ENCODE results near the gene ZBED6. TPM values are rescaled to one million over a fixed set of nuclear protein-coding genes. Genes with fewer than 3 reads are reported as not detected.

Gene ZBED6
- total RNA-seq, 2 donors from 2014 or later: 25.6 to 26.6 TPM

DNA sequence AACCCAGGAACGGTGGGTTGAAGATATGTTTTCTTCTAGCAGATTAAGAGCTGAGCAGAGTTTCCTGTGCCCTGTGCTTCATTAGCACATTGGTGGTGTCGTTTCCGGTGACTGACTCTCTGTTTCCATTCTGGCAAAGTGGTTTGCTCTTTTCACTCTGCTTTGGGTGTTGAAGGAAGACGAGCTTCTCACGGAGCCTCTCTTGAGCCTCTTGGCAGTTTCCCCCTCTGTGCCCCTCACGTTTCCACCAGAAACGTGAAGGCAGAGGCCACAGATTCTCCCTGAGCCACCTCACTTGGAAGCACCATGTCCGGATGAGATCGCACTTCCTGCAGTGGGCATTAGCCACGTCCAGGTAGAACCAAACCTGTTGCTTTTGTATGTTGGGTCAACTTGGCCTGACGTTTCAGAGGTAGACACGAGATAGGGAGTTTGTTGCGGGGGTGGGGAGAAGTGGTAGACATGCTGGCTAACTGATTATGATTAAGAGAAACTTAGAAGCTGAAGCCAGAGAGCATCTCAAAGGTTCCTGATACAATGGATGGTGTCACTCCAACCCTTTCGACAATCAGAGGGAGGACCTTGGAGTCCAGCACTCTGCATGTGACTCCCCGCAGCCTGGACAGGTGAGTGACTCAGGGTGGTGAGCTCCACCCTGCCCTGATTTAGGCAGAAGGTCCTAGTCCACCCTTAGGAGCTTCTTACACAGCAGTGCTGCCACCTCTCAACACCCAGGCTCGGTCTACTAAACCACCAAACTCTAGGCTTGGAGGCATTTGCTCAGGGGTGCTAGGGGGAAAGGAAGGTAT, 30.2 kb upstream of the ZBED6 start, which contains the start of gene LAX1:
LAX1 (plus strand) TSS at position 155 of the 809 bp plus-strand sequence; CDS start at position 538, 383 bp downstream.
- ATAC-seq (replicated peaks in 1 of 2) (peak; percentile 90 to 92), DNase-seq (peak; percentile 78 to 81)
- H3K27ac Mint-ChIP-seq: peak within 1 kb of the TSS; percentile 97
- H3K9me3 Mint-ChIP-seq: no peaks in the 10 kb centered on the region
- no peaks in the 10 kb centered on the region for H3K27me3 Mint-ChIP-seq (ENCODE audit: low read depth)
- peaks cover 7% of the 10 kb centered on the region in 2 donors for H3K36me3 Mint-ChIP-seq (ENCODE audit: insufficient read depth in 2 of 2)
- H3K4me1 Mint-ChIP-seq (ENCODE audit: low read depth): peaks cover 62% of the 10 kb centered on the region
- peak within 1 kb of the TSS; percentile 93 to 98 for H3K4me3 Mint-ChIP-seq

DNA sequence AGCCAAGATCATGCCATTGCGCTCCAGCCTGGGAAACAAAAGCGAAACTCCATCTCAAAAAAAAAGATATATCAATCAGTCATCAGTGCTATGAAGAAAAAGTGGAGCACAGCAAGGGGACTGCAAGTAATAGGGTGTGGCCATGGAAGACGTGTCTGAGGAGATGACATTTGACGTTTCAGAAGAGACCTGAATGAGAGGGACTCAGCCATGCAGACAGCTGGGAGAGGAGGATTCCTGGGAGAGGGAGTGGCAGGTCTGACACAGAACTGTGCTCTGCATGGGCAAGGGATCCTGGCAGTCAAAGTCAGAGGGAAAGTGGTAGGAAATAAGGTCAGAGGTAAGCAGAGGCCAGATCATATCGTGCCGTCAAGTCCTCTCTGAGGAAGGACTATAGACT, 27.2 kb upstream of the ZBED6 start:
- Mint-ChIP-seq H3K4me3 (peak overlapping the region; percentile 32 to 44), H3K4me1 (ENCODE audit: low read depth) (peaks cover 60% of the 10 kb centered on the region), H3K9me3 (no peaks in the 10 kb centered on the region), H3K27me3 (ENCODE audit: low read depth) (no peaks in the 10 kb centered on the region), H3K27ac (peak overlapping the region; percentile 59), H3K36me3 (ENCODE audit: insufficient read depth in 2 of 2) (peaks cover 10 to 17% of the 10 kb centered on the region in 2 donors)
- no peak for DNase-seq
- ATAC-seq (replicated peaks in 1 of 2): no peak

DNA sequence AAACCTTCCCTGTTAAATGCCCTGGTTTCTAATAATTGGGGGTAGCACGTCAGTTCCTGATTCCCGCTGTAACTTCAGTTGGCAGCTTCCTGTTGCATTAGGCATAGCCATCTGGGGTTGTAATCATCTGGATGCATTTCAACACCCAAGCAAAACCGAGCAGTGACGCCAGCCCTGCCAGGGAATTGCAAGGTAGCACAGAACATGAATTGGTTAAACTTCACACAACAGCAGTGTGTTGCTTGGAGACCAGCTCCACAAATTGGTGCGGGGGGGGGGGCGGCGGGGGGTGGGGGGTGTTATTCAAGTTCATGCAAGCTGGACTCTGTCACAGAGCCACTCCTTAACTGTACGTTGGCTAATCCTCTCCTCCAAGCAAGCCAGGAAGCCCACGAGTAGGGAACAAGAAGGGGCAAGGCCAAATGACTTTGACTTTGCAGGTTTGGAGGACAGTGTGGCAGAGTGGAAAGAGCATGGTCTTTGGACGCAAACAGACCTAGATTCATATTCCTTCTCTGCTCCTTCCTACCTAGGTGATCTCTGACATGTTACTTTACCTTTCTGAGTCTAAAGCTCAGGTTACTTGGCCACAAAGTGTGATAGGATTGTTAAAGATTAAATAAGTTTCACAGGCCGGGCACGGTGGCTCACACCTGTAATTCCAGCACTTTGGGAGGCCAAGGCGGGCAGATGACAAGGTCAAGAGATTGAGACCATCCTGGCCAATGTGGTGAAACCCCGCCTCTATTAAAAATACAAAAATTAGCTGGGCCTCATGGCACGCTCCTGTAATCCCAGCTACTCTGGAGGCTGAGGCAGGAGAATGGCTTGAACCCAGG, 25.7 kb upstream of the ZBED6 start:
- DNase-seq (no peak), ATAC-seq (replicated peaks in 1 of 2) (no peak)
- Mint-ChIP-seq H3K27ac (peak overlapping the region; percentile 69), H3K36me3 (ENCODE audit: insufficient read depth in 2 of 2) (peaks cover 12 to 20% of the 10 kb centered on the region in 2 donors), H3K4me3 (no peak overlapping the region), H3K4me1 (ENCODE audit: low read depth) (peaks cover 46% of the 10 kb centered on the region), H3K27me3 (ENCODE audit: low read depth) (no peaks in the 10 kb centered on the region), H3K9me3 (no peaks in the 10 kb centered on the region)

DNA sequence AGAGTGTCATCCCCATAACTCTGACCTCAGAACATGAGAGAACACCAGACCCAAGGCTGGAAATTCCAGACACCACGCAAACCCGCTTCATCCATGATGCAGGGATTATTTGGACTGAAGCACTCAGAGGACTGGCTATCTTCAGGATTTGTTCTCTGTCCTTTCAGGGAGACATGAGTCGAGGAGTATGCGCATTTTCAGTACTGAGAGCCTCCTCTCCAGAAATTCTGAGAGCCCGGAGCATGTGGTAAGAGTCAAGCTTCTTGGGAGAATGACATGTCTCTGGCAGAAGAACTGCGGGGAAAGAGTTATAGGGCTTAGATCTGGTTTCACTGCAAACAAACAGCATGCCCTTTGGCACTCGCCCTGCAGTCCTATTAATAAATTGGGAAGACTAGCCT, 23.5 kb upstream of the ZBED6 start:
- Mint-ChIP-seq H3K36me3 (ENCODE audit: insufficient read depth in 2 of 2) (peaks cover 8 to 23% of the 10 kb centered on the region in 2 donors), H3K4me1 (ENCODE audit: low read depth) (peaks cover 32% of the 10 kb centered on the region), H3K27me3 (ENCODE audit: low read depth) (no peaks in the 10 kb centered on the region), H3K9me3 (no peaks in the 10 kb centered on the region), H3K27ac (peak overlapping the region; percentile 10), H3K4me3 (no peak overlapping the region)
- DNase-seq: no peak
- ATAC-seq (replicated peaks in 1 of 2): no peak

DNA sequence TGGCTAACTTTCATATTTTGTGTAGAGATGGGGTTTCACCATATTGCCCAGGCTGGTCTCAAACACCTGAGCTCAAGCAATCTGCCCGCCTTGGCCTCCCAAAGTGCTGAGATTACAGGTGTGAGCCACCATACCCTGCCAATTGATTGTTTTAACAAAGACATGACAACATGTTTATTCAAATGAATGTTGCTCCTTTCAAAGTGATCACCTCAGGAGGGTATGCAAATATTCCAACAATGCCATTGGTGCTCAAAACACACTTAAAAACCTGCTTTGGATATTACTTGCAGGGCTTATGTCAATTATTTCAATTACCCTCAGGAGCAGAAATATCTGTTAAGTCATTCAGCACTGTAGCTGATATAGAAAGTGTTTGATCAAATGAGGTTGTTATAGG, 22.6 kb upstream of the ZBED6 start:
- ATAC-seq (replicated peaks in 1 of 2) (no peak), DNase-seq (no peak)
- H3K4me1 Mint-ChIP-seq (ENCODE audit: low read depth): peaks cover 32% of the 10 kb centered on the region
- no peaks in the 10 kb centered on the region for H3K9me3 Mint-ChIP-seq
- no peaks in the 10 kb centered on the region for H3K27me3 Mint-ChIP-seq (ENCODE audit: low read depth)
- H3K36me3 Mint-ChIP-seq (ENCODE audit: insufficient read depth in 2 of 2): peaks cover 7 to 23% of the 10 kb centered on the region in 2 donors
- H3K27ac Mint-ChIP-seq: no peak overlapping the region
- H3K4me3 Mint-ChIP-seq: no peak overlapping the region

DNA sequence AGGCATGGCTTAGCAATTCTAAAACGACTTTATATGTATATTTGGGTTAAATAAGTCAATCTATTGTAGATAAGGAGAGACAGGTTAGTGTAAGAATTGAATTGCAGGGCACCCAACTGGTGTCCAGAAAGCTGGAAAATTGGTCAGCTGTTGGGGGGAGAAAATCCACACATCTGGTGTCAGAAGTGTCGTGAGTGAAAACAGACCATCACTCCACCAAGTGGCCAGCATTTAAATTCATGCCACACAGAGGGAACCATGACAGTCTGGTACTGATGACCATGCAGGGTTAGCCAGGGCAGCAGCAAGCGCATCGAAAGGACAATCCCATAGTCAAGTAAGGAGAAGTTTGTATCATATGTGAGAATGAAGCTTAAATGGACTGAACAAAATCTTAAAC, 18.8 kb upstream of the ZBED6 start:
- ATAC-seq (replicated peaks in 1 of 2): no peak
- Mint-ChIP-seq H3K9me3 (no peaks in the 10 kb centered on the region), H3K27ac (peak overlapping the region; percentile 84), H3K36me3 (ENCODE audit: insufficient read depth in 2 of 2) (peaks cover 5 to 13% of the 10 kb centered on the region in 2 donors), H3K27me3 (ENCODE audit: low read depth) (no peaks in the 10 kb centered on the region), H3K4me1 (ENCODE audit: low read depth) (peaks cover 14% of the 10 kb centered on the region), H3K4me3 (no peak overlapping the region)
- DNase-seq: no peak

DNA sequence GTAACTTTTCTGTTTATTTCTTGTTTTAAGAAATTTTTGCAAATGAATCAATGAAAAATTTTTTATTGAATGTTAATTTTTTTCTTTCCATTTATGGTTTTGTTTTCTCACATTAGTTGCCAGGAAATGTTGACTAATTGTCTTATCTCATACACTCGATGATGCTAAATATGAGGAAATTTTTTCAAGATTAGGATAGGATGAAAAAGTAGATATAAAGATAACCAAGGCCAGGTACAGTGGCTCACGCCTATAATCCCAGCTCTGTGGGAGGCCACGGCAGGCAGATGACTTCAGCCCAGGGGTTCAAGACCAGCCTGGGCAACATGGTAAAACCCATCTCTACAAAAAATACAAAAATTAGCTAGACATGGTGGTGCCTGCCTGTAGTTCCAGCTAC, 17.8 kb upstream of the ZBED6 start:
- Mint-ChIP-seq H3K27me3 (ENCODE audit: low read depth) (no peaks in the 10 kb centered on the region), H3K36me3 (ENCODE audit: insufficient read depth in 2 of 2) (peaks cover 2 to 9% of the 10 kb centered on the region in 2 donors), H3K4me1 (ENCODE audit: low read depth) (peaks cover 14% of the 10 kb centered on the region), H3K9me3 (no peaks in the 10 kb centered on the region), H3K27ac (peak overlapping the region; percentile 19), H3K4me3 (no peak overlapping the region)
- ATAC-seq (replicated peaks in 1 of 2): no peak
- DNase-seq: no peak

DNA sequence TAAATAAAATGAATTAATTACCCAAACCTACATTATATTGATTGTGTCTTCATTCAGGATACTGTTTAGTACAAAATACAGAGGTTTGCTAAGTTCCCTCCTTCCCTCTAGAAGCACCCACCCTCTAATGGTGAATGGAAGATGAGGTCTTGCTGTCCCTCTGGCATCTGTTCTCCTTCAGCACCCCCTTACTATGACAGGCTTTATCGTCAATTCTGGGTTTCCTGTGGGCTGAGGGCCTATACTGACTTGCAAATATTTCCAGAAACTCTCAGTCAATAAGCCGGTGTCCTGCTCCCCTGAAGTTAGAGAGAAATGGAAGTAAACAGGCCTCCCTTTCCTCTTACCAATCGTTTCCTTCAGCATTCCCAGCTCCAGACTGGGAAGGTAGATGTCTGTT, 17.3 kb upstream of the ZBED6 start:
- Mint-ChIP-seq H3K27ac (no peak overlapping the region), H3K4me3 (no peak overlapping the region), H3K9me3 (no peaks in the 10 kb centered on the region), H3K27me3 (ENCODE audit: low read depth) (no peaks in the 10 kb centered on the region), H3K36me3 (ENCODE audit: insufficient read depth in 2 of 2) (peaks cover 2 to 7% of the 10 kb centered on the region in 2 donors), H3K4me1 (ENCODE audit: low read depth) (peaks cover 14% of the 10 kb centered on the region)
- DNase-seq: no peak
- no peak for ATAC-seq (replicated peaks in 1 of 2)

DNA sequence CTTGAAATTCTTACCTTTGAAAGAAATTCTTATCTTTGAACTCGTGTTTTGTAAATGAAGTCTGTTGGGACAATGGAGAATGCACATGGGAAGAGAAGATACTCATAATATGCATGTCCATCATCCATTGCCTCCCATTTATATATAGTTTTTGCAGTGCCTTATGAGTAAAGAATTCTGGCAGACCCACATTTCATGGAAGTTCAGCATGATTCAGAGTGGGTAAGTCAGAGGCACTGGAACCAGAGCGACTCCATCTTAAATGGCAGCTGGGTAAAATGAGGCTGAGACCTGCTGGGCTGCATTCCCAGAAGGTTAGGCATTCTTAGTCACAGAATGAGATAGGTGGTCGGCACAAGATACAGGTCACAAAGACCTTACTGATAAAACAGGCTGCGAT, 16.6 kb upstream of the ZBED6 start:
- Mint-ChIP-seq H3K27ac (no peak overlapping the region), H3K27me3 (ENCODE audit: low read depth) (no peaks in the 10 kb centered on the region), H3K9me3 (no peaks in the 10 kb centered on the region), H3K36me3 (ENCODE audit: insufficient read depth in 2 of 2) (peaks cover under 1 to 4% of the 10 kb centered on the region in 2 donors), H3K4me1 (ENCODE audit: low read depth) (peaks cover 14% of the 10 kb centered on the region), H3K4me3 (no peak overlapping the region)
- DNase-seq: no peak
- ATAC-seq (replicated peaks in 1 of 2): no peak

DNA sequence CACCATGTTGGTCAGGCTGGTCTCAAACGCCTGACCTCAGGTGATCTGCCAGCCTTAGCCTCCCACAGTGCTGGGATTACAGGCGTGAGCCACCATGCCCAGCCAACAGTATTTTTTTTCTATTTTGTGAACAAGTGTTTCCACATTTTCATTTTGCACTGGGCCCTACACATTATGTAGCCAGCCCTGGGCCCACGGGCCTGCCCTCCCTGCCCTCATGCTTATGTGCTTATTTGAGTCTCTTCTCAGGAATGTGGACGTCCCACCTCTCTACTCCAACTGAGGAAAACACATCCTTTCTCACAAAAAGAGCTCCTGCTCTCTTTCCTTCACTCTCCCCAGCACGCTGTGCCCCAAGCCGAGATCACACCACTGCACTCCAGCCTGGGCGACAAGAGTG, 13.5 kb upstream of the ZBED6 start:
- DNase-seq: no peak
- Mint-ChIP-seq H3K27me3 (ENCODE audit: low read depth) (no peaks in the 10 kb centered on the region), H3K4me3 (no peak overlapping the region), H3K9me3 (peaks cover 0 to 2% of the 10 kb centered on the region in 2 donors), H3K36me3 (ENCODE audit: insufficient read depth in 2 of 2) (no peaks in the 10 kb centered on the region), H3K4me1 (ENCODE audit: low read depth) (peaks cover 9% of the 10 kb centered on the region), H3K27ac (no peak overlapping the region)
- no peak for ATAC-seq (replicated peaks in 1 of 2)

DNA sequence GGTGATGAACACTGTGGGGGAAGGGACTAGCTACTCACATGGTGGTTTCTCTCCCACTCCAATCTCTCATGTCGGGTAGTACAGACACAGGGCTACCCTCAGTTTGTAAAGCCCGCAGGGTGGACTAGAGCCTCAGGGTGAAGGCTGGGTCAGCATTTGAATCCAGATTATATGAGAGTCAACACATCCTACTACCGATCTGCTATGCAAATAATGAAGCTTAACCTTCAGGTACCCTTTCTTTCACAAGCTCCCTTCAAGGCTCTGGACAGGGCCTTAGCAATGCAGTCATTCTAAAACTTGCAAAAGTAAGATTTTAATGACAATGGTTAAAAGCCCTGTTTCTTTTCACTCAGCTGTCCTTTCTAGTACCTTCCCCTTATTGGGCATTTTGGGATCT, 5.5 kb upstream of the ZBED6 start:
- H3K4me3 Mint-ChIP-seq: no peak overlapping the region
- DNase-seq (no peak), ATAC-seq (replicated peaks in 1 of 2) (no peak)
- H3K27ac Mint-ChIP-seq: no peak overlapping the region
- H3K36me3 Mint-ChIP-seq (ENCODE audit: insufficient read depth in 2 of 2): no peaks in the 10 kb centered on the region
- H3K9me3 Mint-ChIP-seq: peaks cover 0 to 2% of the 10 kb centered on the region in 2 donors
- no peaks in the 10 kb centered on the region for H3K27me3 Mint-ChIP-seq (ENCODE audit: low read depth)
- H3K4me1 Mint-ChIP-seq (ENCODE audit: low read depth): peaks cover 4% of the 10 kb centered on the region

DNA sequence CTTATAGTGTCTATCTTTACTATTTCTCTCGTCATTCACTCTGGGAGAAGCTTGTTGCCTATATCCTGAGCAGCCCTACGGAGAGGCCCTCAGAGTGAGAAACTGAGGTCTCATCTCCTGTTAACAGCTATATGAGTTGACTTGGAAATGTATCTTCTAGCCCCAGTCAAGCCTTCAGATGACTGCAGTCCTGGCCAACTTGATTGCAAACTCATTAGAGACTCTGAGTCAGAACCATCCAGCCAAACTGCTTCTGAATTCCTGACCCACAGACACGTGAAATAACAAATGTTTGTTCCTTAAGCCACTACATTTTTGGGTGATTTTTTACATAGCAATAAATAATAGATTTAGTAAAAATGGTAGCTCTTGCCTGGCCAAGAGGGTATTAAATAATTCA, 3.9 kb upstream of the ZBED6 start:
- Mint-ChIP-seq H3K4me1 (ENCODE audit: low read depth) (peaks cover 9% of the 10 kb centered on the region), H3K27ac (no peak overlapping the region), H3K27me3 (ENCODE audit: low read depth) (no peaks in the 10 kb centered on the region), H3K4me3 (no peak overlapping the region), H3K36me3 (ENCODE audit: insufficient read depth in 2 of 2) (peaks cover 5 to 7% of the 10 kb centered on the region in 2 donors), H3K9me3 (no peaks in the 10 kb centered on the region)
- DNase-seq (no peak), ATAC-seq (replicated peaks in 1 of 2) (no peak)

DNA sequence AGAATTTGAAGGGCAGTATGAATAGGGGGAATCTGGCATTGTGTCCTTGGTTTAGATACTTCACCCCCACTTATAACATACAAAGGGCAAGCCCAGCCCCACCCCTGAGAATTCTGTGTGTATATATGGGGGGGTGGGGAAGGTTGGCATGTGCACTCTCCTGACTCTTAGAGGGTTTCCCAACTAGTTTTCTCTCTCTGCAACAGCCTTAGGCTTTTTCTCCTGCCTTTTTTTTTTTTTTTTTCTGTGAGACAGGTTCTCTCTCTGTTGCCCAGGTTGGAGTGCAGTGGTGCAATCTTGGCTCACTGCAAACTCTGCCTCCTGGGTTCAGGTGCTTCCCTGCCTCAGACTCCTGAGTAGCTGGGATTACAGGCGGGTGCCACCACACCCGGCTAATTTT, 2.9 kb upstream of the ZBED6 start:
- H3K36me3 Mint-ChIP-seq (ENCODE audit: insufficient read depth in 2 of 2): peaks cover 12 to 13% of the 10 kb centered on the region in 2 donors
- H3K4me3 Mint-ChIP-seq: no peak overlapping the region
- DNase-seq (no peak), ATAC-seq (replicated peaks in 1 of 2) (no peak)
- H3K9me3 Mint-ChIP-seq: peaks cover 1 to 3% of the 10 kb centered on the region in 2 donors
- H3K27me3 Mint-ChIP-seq (ENCODE audit: low read depth): no peaks in the 10 kb centered on the region
- H3K4me1 Mint-ChIP-seq (ENCODE audit: low read depth): peaks cover 19% of the 10 kb centered on the region
- H3K27ac Mint-ChIP-seq: no peak overlapping the region
